Sciatic nerve (tissue), 2 donors: ENCODE measurements around the gene DSC1. TPM values are rescaled to one million over a fixed set of nuclear protein-coding genes. Genes with fewer than 3 reads are reported as not detected.

Source experiments
- ATAC-seq: fragments of 200-7000 bp; cut with Tn5 transposase; one replicate; pipeline ENCODE4 v1.9.1; 2020; ENCODE audit warnings: mild to moderate bottlenecking, moderate library complexity
- DNase-seq: peaks from one replicate; pipeline ENCODE4 v3.0.0-alpha.2; 2020; ENCODE audit warnings: low spot score
- intact Hi-C: fragments of 100-400 bp; cut with DNase I; formaldehyde crosslinking; loops from one replicate; pipeline ENCODE4 v1.14.2; 2022
- total RNA-seq: library from RNA; stranded (reverse); fragmentation: NEBNext Ultra II Directional; extraction: Animal tissue kit (Norgen Biotek cat#: 25700); gene quantifications from one replicate; pipeline ENCODE4 v1.2.1, GENCODE V29; 2021
- donor health status: DM: no; HTN: no; CAD: no.
- donor health status: DM: no; HTN: no; CAD: no.

Gene DSC1
- total RNA-seq, 1 donor from 2014 or later: not detected

- DNase-seq: no peak
- intact Hi-C loops: no loop called here
- no peak for ATAC-seq
Measured at GRCh38 chr18:31116853-31117595, 45.6 kb downstream of the DSC1 start.

GRCh38 chr18:31112804-31113203 lies 49.9 kb downstream of the DSC1 start:
- ATAC-seq (no peak), DNase-seq (no peak)
- intact Hi-C loops: no loop called here

DNA sequence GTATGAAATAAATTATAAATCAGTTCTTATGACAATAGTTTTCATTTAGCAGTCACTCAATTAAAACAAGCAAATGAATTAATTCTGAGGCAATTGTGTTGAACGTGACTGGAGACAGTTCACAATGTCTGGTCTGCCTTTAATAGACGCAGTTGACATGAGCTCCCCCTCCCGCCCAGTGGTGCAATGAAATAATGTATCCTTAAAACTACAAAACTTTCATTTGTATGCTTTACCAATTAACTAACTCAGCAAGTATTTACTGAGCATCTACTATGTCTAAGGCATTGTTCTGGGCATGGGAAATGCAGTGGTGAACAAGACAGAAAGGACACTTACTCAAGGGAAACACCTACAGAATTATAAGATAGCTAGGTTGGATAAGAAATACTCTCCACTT lies 56.9 kb downstream of the DSC1 start:
- ATAC-seq: no peak
- DNase-seq: no peak
- intact Hi-C loops: no loop called here

GRCh38 chr18:31104444-31104843 lies 58.2 kb downstream of the DSC1 start:
- intact Hi-C loops: no loop called here
- no peak for DNase-seq
- no peak for ATAC-seq

DNA sequence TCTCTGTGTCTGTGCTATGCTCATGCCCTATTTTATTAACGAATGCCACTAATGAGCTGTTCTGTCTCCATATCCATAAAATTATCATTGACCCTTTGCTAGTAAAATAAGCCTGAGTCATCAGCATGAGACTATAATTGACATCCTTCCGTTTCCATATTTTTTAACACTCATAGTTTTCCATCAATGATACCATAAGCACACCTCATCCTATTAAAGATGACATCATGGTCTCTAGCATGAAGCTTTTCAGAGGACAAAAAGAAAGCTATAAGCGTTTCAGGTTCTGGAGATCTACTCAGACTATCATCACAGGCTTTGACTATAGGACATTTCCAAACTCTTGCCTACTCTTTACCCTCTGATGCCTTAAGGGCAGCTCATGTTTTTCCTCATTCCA lies 59.2 kb downstream of the DSC1 start:
- ATAC-seq: no peak
- intact Hi-C loops: no loop called here

DNA sequence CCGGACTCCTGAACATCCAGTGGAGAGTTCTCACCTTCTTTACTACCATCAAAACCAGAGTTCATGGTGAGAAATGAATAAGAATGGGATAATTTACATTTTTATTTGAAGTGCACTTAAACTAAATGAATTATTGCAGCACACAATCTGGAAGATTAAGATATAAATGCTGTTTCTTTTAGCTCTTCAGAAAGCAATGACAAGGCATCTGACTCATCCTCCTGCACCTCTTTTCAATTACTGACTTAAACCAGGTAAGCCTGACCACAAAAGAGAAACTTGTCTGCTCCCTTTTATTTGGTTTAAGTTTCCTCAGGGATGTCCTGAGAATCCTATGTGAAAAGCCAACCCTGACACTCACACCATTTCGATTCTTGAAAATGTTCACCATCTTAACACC lies 59.7 kb downstream of the DSC1 start:
- DNase-seq (no peak), ATAC-seq (no peak)
- intact Hi-C loops: no loop called here

More for the DNA sequence above, 59.2 kb downstream of the DSC1 start:
- DNase-seq: no peak

GRCh38 chr18:31102025-31102684 lies 60.5 kb downstream of the DSC1 start, which contains the start of gene DSC2:
Gene DSC2 (minus strand): TSS chr18:31102421. CDS start chr18:31101971, 450 bp downstream.
- intact Hi-C loops: no loop called here
- peak; percentile 60 for DNase-seq
- peak; percentile 41 for ATAC-seq

- intact Hi-C loops: no loop called here
- ATAC-seq (peak; percentile 93), DNase-seq (peak; percentile 78)
Measured at GRCh38 chr18:31101183-31102024, 61.3 kb downstream of the DSC1 start.

- DNase-seq (no peak), ATAC-seq (peak; percentile 16)
- intact Hi-C loops: no loop called here
Measured at GRCh38 chr18:31100436-31101182, 62.0 kb downstream of the DSC1 start.

DNA sequence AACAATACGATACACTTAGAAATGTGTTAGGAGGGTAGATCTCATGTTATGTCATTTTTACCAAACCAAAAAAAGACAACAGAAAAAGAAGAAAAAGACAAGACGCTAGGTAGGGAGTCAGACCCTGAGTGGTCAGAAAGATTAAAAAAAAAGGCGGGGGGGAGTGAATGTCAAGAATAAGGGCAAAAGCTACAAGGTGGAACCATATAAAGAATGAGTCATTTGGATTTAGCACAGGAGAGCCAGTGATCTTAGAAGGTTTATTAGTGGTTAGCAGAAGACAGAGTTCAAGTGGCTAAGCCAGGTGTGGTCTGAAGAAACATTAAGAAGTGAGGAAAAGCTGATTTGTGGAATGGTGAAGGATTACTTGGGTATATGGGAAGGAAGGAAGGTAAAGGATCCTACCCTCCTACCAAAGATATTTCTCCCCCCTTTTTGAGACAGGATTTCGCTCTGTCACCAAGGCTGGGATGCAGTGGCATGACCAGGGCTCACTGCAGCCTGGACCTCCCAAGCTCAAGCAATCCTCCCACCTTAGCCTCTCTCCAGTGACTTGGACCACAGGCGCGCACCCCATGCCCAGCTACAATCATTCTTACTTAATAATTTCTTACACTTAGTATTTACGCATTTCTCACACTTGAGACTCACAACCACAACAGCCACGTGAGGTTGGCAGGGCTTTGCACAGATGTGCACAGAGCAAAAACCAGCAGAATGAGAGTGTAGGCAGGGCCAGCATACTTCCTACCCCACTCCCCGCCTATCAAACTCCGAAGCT lies 63.0 kb downstream of the DSC1 start:
- intact Hi-C loops: no loop called here
- ATAC-seq: no peak
- no peak for DNase-seq

DNA sequence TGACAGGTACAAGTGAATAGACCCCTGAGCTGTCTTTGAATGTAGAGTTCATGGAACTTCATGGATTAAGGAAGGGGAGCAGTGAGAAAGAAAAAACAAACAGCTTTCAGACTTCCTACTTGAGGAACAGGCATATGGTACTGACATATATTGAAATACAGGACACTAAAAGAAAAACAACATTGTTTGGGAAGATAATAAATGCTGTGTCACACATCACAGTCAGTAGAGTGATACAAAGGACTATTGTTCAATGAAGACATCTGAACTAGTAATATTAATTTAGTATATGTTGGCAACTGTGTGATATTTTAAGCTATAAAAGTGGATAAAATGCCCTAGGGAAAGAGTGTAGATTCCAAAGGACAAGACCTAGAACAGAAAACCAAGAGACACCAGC lies 63.8 kb downstream of the DSC1 start:
- intact Hi-C loops: no loop called here
- ATAC-seq: no peak
- DNase-seq: no peak

- ATAC-seq (no peak), DNase-seq (no peak)
- intact Hi-C loops: no loop called here
Measured at GRCh38 chr18:31097666-31098065, 65.0 kb downstream of the DSC1 start.

DNA sequence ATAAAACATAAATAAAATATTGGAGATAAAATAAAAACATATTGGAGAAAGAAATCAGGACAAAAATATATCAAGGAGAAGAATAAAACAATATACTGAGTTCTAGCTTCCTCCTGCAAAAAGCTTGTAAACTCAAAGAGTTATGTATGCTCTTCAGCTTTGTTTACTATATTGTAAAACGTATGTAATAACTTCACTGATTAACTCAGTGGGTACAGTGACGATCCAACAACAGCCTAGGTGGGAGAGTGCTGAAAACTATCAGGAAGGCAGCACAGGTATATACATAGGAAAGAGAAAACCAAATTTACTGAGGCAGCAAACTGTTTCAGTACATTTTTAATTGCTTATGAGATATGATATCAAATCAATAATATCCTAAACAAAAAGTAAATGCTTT lies 68.8 kb downstream of the DSC1 start:
- no peak for ATAC-seq
- intact Hi-C loops: no loop called here

DNA sequence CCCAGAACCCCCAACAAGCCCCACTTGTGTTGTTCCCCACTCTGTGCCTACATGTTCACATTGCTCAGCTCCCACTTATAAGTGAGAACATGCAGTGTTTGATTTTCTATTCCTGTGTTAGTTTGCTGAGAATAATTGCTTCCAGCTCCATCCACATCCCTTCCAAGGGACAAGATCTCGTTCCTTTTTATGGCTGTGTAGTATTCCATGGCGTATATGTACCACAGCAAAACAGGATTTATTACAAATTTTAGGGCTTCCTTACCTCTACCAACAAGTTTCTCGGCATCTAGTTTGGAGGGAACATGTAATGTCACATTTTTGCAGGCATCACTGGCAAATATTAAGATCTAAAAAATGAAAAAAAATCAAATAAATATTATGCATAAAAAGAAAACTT lies 69.4 kb downstream of the DSC1 start:
- no peak for ATAC-seq
- intact Hi-C loops: no loop called here
- no peak for DNase-seq

More for the DNA sequence above, 68.8 kb downstream of the DSC1 start:
- DNase-seq: no peak

DNA sequence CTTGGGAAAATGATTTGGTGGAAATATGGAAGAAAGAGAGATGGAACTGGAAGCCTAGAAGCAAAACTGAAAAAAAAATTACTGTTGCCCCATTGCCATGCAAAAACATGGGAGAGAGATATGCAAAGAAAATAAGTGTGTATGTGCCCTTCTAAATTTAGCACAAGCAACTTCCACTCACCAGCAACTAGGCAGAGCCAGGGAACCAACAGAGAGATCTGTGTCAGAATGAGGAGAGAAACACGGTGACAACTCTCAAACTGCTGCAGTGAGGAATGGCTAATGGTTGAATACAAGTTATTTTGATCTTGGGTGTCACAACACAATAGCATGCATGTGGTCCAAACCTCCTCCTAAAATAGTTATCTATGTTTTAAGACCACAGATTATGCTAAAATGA lies 71.3 kb downstream of the DSC1 start:
- DNase-seq (no peak), ATAC-seq (no peak)
- intact Hi-C loops: no loop called here

DNA sequence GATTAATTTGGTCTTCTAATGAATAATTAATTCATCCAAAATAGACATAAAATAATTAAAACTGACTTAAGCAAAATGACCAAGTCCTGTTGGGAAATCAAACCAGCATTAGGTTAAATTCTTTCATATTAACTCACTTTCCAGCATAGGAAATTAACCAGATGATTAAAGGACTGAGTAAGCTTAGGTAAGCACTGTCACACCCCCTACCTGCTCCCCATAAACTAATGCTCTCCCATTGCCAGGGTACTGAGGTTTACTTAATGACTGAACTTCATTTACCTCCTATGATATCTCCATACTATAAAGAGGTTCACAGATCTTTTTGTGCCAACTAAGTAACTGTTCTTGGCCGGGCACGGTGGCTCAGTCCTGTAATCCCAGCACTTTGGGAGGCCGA lies 74.1 kb downstream of the DSC1 start:
- intact Hi-C loops: no loop called here
- DNase-seq (no peak), ATAC-seq (no peak)

- intact Hi-C loops: no loop called here
- peak; percentile 49 for ATAC-seq
- no peak for DNase-seq
Measured at GRCh38 chr18:31079973-31080372, 82.7 kb downstream of the DSC1 start.
